HG02943 (cell line): ENCODE results near the gene GPS1.

Experiments
- ATAC-seq: cut with Tn5 transposase; IDR thresholded peaks from one replicate; pipeline ENCODE4 v1.9.1; 2021; ENCODE audit warnings: mild to moderate bottlenecking, low read depth, moderate library complexity; ENCODE audit not compliant: unreplicated experiment

The GPS1 gene

GRCh38 chr17:82076018-82076784 is 24.5 kb downstream of the GPS1 start:
- ATAC-seq = no peak

- ATAC-seq = no peak
These were observed 25.3 kb downstream of the GPS1 start for GRCh38 chr17:82076785-82077591.

GRCh38 chr17:82077617-82078358 is 26.1 kb downstream of the GPS1 start:
- no peak for ATAC-seq

GRCh38 chr17:82078433-82078832 is 26.7 kb downstream of the GPS1 start:
- no peak for ATAC-seq

GRCh38 chr17:82079001-82079677 is 27.4 kb downstream of the GPS1 start:
- no peak for ATAC-seq

- ATAC-seq = no peak
These were observed 28.5 kb downstream of the GPS1 start for GRCh38 chr17:82080048-82080788.

GRCh38 chr17:82080789-82081464 is 29.2 kb downstream of the GPS1 start:
- no peak for ATAC-seq

- ATAC-seq = no peak
These were observed 29.8 kb downstream of the GPS1 start for GRCh38 chr17:82081546-82081945.

GRCh38 chr17:82081966-82082365 is 30.3 kb downstream of the GPS1 start:
- ATAC-seq = no peak

- no peak for ATAC-seq
These were observed 30.8 kb downstream of the GPS1 start for GRCh38 chr17:82082456-82082855.

- ATAC-seq = no peak
These were observed 31.3 kb downstream of the GPS1 start for GRCh38 chr17:82083009-82083408.

- ATAC-seq = no peak
These were observed 32.0 kb downstream of the GPS1 start for GRCh38 chr17:82083533-82084359.

- ATAC-seq = no peak
These were observed 32.8 kb downstream of the GPS1 start for GRCh38 chr17:82084373-82085030.

GRCh38 chr17:82085031-82085861 is 33.5 kb downstream of the GPS1 start:
- no peak for ATAC-seq

- no peak for ATAC-seq
These were observed 34.5 kb downstream of the GPS1 start for GRCh38 chr17:82085931-82086764.
